SK-N-SH treated with all-trans-retinoic acid at 6 μM for 48 hours (cell line): ENCODE measurements around the gene CLDN11.

Experiments used
- ATAC-seq: fragments of 200-7000 bp; cut with Tn5 transposase; 3 replicates; pipeline ENCODE4 v1.9.1; 2020; ENCODE audit warnings: mild to moderate bottlenecking, moderate library complexity
- ARNTL ChIP-seq: fragments of 450-650 bp; formaldehyde crosslinking; IDR thresholded peaks from 2 replicates; pipeline ENCODE4 v1.5.0; 2020; ENCODE audit warnings: low read depth, mild to moderate bottlenecking, moderate library complexity, borderline replicate concordance
- BACH2 ChIP-seq: fragments of 250-450 bp; sonication (Bioruptor Pico); IDR thresholded peaks from 2 replicates; pipeline ENCODE4 v1.9.0; 2021; ENCODE audit warnings: mild to moderate bottlenecking, borderline replicate concordance
- CSDC2 ChIP-seq: fragments of 250-450 bp; sonication (Bioruptor Pico); IDR thresholded peaks from 2 replicates; pipeline ENCODE4 v1.5.0; 2020; ENCODE audit warnings: mild to moderate bottlenecking, moderate library complexity
- ESRRG ChIP-seq: fragments of 250-450 bp; sonication (Bioruptor Pico); IDR thresholded peaks from 2 replicates; pipeline ENCODE4 v1.6.1; 2021; ENCODE audit warnings: mild to moderate bottlenecking
- GLIS3 ChIP-seq: fragments of 250-450 bp; sonication (Bioruptor Pico); IDR thresholded peaks from 2 replicates; pipeline ENCODE4 v1.5.0; 2020; ENCODE audit warnings: mild to moderate bottlenecking, moderate library complexity
- ISL1 ChIP-seq: fragments of 250-450 bp; sonication (Bioruptor Pico); IDR thresholded peaks from 2 replicates; pipeline ENCODE4 v2.1.2; 2022; ENCODE audit warnings: mild to moderate bottlenecking, moderate library complexity
- OSR1 ChIP-seq: fragments of 250-450 bp; sonication (Bioruptor Pico); IDR thresholded peaks from 2 replicates; pipeline ENCODE4 v1.8.0; 2022; ENCODE audit warnings: moderate library complexity, mild to moderate bottlenecking, inconsistent platforms
- PPARA ChIP-seq: fragments of 250-450 bp; sonication (Bioruptor Pico); IDR thresholded peaks from 2 replicates; pipeline ENCODE4 v1.5.0; 2020; ENCODE audit warnings: mild to moderate bottlenecking, borderline replicate concordance
- SNAI2 ChIP-seq: fragments of 250-450 bp; sonication (Bioruptor Pico); IDR thresholded peaks from 2 replicates; pipeline ENCODE4 v1.5.0; 2020; ENCODE audit warnings: mild to moderate bottlenecking, moderate library complexity
- TCF4 ChIP-seq: fragments of 250-450 bp; sonication (Bioruptor Pico); IDR thresholded peaks from 2 replicates; pipeline ENCODE4 v1.8.0; 2021; ENCODE audit warnings: mild to moderate bottlenecking, moderate library complexity, borderline replicate concordance
- ZC3H10 ChIP-seq: fragments of 250-450 bp; sonication (Bioruptor Pico); IDR thresholded peaks from 2 replicates; pipeline ENCODE4 v1.5.1; 2021; ENCODE audit warnings: mild to moderate bottlenecking, moderate library complexity
- ZFP3 ChIP-seq: fragments of 250-450 bp; sonication (Bioruptor Pico); IDR thresholded peaks from 2 replicates; pipeline ENCODE4 v1.5.0; 2020; ENCODE audit warnings: mild to moderate bottlenecking, moderate library complexity
- ZFP30 ChIP-seq: fragments of 450-650 bp; formaldehyde crosslinking; IDR thresholded peaks from 2 replicates; pipeline ENCODE4 v1.5.0; 2022; ENCODE audit warnings: mild to moderate bottlenecking, moderate library complexity
- ZNF565 ChIP-seq: fragments of 450-650 bp; formaldehyde crosslinking; conservative IDR thresholded peaks from 2 replicates; pipeline ENCODE4 v1.5.0; 2020; ENCODE audit warnings: low read depth, mild to moderate bottlenecking, moderate library complexity
- ZNF70 ChIP-seq: fragments of 450-650 bp; formaldehyde crosslinking; IDR thresholded peaks from 2 replicates; pipeline ENCODE4 v1.5.0; 2020; ENCODE audit warnings: mild to moderate bottlenecking, moderate library complexity
- ZNF8 ChIP-seq: fragments of 450-650 bp; formaldehyde crosslinking; IDR thresholded peaks from 2 replicates; pipeline ENCODE4 v1.5.0; 2020; ENCODE audit warnings: mild to moderate bottlenecking, moderate library complexity
- TF ChIP-seq, protein P1 (sequence below): fragments of 250-450 bp; sonication (Bioruptor Pico); IDR thresholded peaks from 2 replicates; pipeline ENCODE4 v1.5.1; 2021; ENCODE audit warnings: mild to moderate bottlenecking, moderate library complexity
- TF ChIP-seq, protein P2 (sequence below): fragments of 250-450 bp; sonication (Bioruptor Pico); IDR thresholded peaks from 2 replicates; pipeline ENCODE4 v1.5.1; 2020; ENCODE audit warnings: low read depth, mild to moderate bottlenecking, moderate library complexity
- TF ChIP-seq, protein P3 (sequence below): fragments of 250-450 bp; sonication (Bioruptor Pico); IDR thresholded peaks from 2 replicates; pipeline ENCODE4 v1.8.0; 2021; ENCODE audit warnings: low read depth, mild to moderate bottlenecking, moderate library complexity, borderline replicate concordance
- TF ChIP-seq, protein P4 (sequence below): fragments of 250-450 bp; sonication (Bioruptor Pico); IDR thresholded peaks from 2 replicates; pipeline ENCODE4 v1.5.0; 2020; ENCODE audit warnings: mild to moderate bottlenecking, moderate library complexity
- TF ChIP-seq, protein P5 (sequence below): fragments of 250-450 bp; sonication (Bioruptor Pico); IDR thresholded peaks from 2 replicates; pipeline ENCODE4 v1.8.0; 2020; ENCODE audit warnings: mild to moderate bottlenecking, moderate library complexity, borderline replicate concordance

CLDN11 gene

DNA sequence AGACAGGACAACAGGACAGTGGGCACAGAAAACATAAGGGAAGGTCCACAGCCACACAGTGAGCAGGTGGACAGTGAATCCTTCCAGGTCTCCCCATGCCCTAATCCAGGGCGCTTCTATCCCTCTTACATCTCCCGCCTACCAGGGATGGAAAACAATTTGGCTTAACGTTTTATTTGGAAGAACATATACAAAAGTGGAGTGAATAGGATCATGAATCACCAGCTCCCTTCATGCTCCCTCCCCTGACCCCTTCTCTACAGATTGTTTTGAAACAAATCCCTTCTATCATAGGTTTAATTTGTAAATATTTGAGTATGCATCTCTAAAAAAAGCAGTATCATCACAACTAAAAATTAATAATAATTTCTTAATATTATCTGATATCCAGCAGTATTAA is 52.5 kb downstream of the CLDN11 start:
- no peak for TF ChIP-seq BACH2
- no peak for TF ChIP-seq ZC3H10 (CRISPR knock-in tag)
- TF ChIP-seq ESRRG (CRISPR knock-in tag) = no peak
- TF ChIP-seq ISL1 (CRISPR knock-in tag) = no peak
- no peak for TF ChIP-seq SNAI2 (CRISPR knock-in tag)
- TF ChIP-seq OSR1 (CRISPR knock-in tag) = no peak
- no peak for TF ChIP-seq ZFP3
- TF ChIP-seq ZNF565 (CRISPR knock-in tag) = no peak
- no peak for TF ChIP-seq PPARA
- no peak for ATAC-seq

DNA sequence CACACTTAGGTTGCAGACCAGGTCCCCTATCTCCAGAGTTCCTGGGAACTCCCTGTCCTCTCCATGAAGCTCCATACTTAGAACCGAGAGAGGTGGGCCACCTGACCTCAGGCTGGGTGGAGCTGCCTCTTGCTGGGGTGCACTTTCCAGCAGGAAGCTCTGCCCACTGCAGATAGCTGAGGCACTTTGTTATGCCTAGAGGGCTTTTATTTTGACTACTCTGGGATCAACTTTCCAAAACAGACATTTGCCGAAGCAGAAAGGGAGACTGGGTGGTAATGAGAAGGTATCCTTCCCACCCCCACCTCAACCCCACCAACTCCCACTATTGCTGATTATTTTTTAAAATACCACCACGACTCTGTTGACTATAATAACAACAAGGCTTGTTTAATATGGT is 54.7 kb downstream of the CLDN11 start:
- TF ChIP-seq ZFP30 (CRISPR knock-in tag) = no peak
- no peak for TF ChIP-seq ZC3H10 (CRISPR knock-in tag)
- TF ChIP-seq ZNF8 = no peak
- TF ChIP-seq ZNF70 (CRISPR knock-in tag) = no peak
- TF ChIP-seq, protein P1, sequence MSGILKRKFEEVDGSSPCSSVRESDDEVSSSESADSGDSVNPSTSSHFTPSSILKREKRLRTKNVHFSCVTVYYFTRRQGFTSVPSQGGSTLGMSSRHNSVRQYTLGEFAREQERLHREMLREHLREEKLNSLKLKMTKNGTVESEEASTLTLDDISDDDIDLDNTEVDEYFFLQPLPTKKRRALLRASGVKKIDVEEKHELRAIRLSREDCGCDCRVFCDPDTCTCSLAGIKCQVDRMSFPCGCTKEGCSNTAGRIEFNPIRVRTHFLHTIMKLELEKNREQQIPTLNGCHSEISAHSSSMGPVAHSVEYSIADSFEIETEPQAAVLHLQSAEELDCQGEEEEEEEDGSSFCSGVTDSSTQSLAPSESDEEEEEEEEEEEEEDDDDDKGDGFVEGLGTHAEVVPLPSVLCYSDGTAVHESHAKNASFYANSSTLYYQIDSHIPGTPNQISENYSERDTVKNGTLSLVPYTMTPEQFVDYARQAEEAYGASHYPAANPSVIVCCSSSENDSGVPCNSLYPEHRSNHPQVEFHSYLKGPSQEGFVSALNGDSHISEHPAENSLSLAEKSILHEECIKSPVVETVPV (CRISPR knock-in tag) = no peak
- no peak for TF ChIP-seq BACH2
- no peak for TF ChIP-seq ARNTL (CRISPR knock-in tag)
- TF ChIP-seq, protein P2, sequence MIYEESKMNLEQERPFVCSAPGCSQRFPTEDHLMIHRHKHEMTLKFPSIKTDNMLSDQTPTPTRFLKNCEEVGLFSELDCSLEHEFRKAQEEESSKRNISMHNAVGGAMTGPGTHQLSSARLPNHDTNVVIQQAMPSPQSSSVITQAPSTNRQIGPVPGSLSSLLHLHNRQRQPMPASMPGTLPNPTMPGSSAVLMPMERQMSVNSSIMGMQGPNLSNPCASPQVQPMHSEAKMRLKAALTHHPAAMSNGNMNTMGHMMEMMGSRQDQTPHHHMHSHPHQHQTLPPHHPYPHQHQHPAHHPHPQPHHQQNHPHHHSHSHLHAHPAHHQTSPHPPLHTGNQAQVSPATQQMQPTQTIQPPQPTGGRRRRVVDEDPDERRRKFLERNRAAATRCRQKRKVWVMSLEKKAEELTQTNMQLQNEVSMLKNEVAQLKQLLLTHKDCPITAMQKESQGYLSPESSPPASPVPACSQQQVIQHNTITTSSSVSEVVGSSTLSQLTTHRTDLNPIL = no peak
- no peak for TF ChIP-seq GLIS3 (CRISPR knock-in tag)
- TF ChIP-seq, protein P3, sequence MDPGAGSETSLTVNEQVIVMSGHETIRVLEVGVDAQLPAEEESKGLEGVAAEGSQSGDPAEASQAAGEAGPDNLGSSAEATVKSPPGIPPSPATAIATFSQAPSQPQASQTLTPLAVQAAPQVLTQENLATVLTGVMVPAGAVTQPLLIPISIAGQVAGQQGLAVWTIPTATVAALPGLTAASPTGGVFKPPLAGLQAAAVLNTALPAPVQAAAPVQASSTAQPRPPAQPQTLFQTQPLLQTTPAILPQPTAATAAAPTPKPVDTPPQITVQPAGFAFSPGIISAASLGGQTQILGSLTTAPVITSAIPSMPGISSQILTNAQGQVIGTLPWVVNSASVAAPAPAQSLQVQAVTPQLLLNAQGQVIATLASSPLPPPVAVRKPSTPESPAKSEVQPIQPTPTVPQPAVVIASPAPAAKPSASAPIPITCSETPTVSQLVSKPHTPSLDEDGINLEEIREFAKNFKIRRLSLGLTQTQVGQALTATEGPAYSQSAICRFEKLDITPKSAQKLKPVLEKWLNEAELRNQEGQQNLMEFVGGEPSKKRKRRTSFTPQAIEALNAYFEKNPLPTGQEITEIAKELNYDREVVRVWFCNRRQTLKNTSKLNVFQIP (CRISPR knock-in tag) = no peak
- no peak for TF ChIP-seq CSDC2
- TF ChIP-seq, protein P4, sequence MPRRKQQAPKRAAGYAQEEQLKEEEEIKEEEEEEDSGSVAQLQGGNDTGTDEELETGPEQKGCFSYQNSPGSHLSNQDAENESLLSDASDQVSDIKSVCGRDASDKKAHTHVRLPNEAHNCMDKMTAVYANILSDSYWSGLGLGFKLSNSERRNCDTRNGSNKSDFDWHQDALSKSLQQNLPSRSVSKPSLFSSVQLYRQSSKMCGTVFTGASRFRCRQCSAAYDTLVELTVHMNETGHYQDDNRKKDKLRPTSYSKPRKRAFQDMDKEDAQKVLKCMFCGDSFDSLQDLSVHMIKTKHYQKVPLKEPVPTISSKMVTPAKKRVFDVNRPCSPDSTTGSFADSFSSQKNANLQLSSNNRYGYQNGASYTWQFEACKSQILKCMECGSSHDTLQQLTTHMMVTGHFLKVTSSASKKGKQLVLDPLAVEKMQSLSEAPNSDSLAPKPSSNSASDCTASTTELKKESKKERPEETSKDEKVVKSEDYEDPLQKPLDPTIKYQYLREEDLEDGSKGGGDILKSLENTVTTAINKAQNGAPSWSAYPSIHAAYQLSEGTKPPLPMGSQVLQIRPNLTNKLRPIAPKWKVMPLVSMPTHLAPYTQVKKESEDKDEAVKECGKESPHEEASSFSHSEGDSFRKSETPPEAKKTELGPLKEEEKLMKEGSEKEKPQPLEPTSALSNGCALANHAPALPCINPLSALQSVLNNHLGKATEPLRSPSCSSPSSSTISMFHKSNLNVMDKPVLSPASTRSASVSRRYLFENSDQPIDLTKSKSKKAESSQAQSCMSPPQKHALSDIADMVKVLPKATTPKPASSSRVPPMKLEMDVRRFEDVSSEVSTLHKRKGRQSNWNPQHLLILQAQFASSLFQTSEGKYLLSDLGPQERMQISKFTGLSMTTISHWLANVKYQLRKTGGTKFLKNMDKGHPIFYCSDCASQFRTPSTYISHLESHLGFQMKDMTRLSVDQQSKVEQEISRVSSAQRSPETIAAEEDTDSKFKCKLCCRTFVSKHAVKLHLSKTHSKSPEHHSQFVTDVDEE (CRISPR knock-in tag) = no peak
- TF ChIP-seq, protein P5, sequence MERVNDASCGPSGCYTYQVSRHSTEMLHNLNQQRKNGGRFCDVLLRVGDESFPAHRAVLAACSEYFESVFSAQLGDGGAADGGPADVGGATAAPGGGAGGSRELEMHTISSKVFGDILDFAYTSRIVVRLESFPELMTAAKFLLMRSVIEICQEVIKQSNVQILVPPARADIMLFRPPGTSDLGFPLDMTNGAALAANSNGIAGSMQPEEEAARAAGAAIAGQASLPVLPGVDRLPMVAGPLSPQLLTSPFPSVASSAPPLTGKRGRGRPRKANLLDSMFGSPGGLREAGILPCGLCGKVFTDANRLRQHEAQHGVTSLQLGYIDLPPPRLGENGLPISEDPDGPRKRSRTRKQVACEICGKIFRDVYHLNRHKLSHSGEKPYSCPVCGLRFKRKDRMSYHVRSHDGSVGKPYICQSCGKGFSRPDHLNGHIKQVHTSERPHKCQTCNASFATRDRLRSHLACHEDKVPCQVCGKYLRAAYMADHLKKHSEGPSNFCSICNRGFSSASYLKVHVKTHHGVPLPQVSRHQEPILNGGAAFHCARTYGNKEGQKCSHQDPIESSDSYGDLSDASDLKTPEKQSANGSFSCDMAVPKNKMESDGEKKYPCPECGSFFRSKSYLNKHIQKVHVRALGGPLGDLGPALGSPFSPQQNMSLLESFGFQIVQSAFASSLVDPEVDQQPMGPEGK = no peak
- no peak for TF ChIP-seq ZFP3
- TF ChIP-seq TCF4 (CRISPR knock-in tag) = no peak
- TF ChIP-seq ISL1 (CRISPR knock-in tag) = no peak
- TF ChIP-seq PPARA = no peak
- no peak for ATAC-seq

DNA sequence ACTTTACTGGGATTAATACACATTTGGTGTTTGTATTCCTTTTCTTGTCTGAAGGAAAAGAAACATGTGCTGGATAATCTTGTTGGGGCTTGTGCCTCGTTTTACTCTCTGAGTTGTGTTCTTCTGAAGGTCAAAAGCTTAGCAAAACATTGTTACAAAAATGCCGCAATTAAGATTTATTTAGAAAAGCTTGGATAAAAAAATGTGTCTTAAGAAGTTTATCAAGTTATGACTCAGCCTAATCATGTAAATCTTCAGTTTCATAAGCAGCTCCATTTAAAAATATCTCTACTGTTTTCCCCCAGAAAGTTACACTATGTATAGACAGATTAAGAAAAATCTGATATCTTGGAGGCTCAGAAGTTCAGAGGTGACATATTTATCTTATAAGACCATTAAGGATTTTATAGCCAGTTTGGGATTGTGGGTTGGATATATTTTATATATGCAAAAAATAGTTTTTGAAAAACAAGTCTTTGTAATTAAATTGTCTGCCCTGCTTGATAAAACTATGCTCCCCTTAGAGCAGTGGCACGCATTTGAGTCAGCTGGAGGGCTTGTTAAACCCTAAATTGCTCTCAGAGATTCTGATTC is 56.5 kb downstream of the CLDN11 start:
- TF ChIP-seq PPARA (no peak), ISL1 (CRISPR knock-in tag) (no peak), SNAI2 (CRISPR knock-in tag) (no peak), OSR1 (CRISPR knock-in tag) (no peak), ZFP3 (no peak), CSDC2 (no peak)
- TF ChIP-seq, protein P4 (CRISPR knock-in tag) = no peak
- peak; percentile 21; the same call in 1 of the 3 replicates for ATAC-seq
